ENCODE results near the gene TMEM62.

GRCh38 chr15:43213466-43213865, 80.1 kb downstream of the TMEM62 start:
- TF ChIP-seq, protein P1, sequence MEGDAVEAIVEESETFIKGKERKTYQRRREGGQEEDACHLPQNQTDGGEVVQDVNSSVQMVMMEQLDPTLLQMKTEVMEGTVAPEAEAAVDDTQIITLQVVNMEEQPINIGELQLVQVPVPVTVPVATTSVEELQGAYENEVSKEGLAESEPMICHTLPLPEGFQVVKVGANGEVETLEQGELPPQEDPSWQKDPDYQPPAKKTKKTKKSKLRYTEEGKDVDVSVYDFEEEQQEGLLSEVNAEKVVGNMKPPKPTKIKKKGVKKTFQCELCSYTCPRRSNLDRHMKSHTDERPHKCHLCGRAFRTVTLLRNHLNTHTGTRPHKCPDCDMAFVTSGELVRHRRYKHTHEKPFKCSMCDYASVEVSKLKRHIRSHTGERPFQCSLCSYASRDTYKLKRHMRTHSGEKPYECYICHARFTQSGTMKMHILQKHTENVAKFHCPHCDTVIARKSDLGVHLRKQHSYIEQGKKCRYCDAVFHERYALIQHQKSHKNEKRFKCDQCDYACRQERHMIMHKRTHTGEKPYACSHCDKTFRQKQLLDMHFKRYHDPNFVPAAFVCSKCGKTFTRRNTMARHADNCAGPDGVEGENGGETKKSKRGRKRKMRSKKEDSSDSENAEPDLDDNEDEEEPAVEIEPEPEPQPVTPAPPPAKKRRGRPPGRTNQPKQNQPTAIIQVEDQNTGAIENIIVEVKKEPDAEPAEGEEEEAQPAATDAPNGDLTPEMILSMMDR (IDR thresholded peaks at IDR 0.05; ENCODE audit: insufficient read depth, low read length): no peak
- TF ChIP-seq, protein P2, sequence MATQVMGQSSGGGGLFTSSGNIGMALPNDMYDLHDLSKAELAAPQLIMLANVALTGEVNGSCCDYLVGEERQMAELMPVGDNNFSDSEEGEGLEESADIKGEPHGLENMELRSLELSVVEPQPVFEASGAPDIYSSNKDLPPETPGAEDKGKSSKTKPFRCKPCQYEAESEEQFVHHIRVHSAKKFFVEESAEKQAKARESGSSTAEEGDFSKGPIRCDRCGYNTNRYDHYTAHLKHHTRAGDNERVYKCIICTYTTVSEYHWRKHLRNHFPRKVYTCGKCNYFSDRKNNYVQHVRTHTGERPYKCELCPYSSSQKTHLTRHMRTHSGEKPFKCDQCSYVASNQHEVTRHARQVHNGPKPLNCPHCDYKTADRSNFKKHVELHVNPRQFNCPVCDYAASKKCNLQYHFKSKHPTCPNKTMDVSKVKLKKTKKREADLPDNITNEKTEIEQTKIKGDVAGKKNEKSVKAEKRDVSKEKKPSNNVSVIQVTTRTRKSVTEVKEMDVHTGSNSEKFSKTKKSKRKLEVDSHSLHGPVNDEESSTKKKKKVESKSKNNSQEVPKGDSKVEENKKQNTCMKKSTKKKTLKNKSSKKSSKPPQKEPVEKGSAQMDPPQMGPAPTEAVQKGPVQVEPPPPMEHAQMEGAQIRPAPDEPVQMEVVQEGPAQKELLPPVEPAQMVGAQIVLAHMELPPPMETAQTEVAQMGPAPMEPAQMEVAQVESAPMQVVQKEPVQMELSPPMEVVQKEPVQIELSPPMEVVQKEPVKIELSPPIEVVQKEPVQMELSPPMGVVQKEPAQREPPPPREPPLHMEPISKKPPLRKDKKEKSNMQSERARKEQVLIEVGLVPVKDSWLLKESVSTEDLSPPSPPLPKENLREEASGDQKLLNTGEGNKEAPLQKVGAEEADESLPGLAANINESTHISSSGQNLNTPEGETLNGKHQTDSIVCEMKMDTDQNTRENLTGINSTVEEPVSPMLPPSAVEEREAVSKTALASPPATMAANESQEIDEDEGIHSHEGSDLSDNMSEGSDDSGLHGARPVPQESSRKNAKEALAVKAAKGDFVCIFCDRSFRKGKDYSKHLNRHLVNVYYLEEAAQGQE (IDR thresholded peaks at IDR 0.05; ENCODE audit: insufficient replicate concordance, low read depth): no peak
- no peak for TF ChIP-seq POLR2AphosphoS5 (IDR thresholded peaks at IDR 0.05; ENCODE audit: low read depth)
- no peak for TF ChIP-seq GABPA (IDR thresholded peaks at IDR 0.05; ENCODE audit: low read depth)
- TF ChIP-seq SPI1 (IDR thresholded peaks at IDR 0.05; ENCODE audit: borderline replicate concordance, low read depth): no peak
